A549 treated with CORT108297 at 1 μM for 4 hours (cell line): ENCODE data around the gene PEX11B. TPM values are rescaled to one million over a fixed set of nuclear protein-coding genes. Genes with fewer than 3 reads are reported as not detected.

ENCODE experiments used
- total RNA-seq: library from RNA; stranded (reverse); fragments of 200-300 nt; extraction: Qiagen RNA extraction; gene quantifications from 5 replicates; pipeline ENCODE4 v1.2.3, GENCODE V29; 2022

PEX11B gene, protein sequence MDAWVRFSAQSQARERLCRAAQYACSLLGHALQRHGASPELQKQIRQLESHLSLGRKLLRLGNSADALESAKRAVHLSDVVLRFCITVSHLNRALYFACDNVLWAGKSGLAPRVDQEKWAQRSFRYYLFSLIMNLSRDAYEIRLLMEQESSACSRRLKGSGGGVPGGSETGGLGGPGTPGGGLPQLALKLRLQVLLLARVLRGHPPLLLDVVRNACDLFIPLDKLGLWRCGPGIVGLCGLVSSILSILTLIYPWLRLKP
- 23.1 to 28.9 TPM (median 27.6 TPM) in 5 replicates for total RNA-seq

DNA sequence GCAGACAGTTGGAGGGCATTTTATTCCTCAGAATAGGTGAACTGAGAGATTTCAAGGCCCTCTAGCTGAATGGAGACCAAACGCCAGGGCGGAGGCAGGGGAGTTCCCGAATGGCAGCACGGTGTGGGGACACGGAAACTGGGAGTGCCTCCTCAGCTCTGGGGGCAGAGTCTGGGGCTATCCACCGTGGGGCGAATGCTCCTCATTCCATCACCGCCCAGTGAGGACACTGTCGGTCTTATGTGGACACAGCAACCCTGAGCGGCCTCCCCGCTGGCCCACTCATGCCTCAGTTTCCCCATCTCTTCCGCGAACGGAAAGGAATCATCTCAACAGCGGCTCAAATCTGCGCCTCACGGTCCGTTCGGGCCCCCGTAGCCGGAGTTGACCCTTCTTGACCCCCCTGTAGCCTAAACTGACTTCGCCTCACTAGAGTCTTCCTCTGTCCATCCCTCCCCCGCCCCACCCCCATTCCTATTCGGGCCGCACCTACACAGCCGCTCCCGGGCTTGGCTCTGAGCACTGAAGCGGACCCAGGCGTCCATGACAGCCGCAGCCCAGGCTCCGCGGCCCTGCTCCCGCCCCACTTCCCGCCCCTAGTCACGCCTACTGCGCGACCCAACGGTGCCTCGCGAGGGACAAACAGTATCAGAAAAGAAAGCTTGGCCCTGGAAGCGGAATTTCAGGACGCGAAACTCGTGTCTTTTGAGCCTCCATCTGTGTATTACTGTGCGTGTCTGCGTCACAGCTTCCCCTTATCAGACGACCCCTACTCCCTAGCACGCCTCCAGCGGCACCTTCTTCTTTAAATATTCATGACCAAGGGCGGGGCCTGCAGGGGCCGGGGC lies at the start of gene PEX11B:
Gene PEX11B (minus strand): TSS at position 574 of the 848 bp plus-strand sequence. CDS start 29 bp downstream, at position 545.

DNA sequence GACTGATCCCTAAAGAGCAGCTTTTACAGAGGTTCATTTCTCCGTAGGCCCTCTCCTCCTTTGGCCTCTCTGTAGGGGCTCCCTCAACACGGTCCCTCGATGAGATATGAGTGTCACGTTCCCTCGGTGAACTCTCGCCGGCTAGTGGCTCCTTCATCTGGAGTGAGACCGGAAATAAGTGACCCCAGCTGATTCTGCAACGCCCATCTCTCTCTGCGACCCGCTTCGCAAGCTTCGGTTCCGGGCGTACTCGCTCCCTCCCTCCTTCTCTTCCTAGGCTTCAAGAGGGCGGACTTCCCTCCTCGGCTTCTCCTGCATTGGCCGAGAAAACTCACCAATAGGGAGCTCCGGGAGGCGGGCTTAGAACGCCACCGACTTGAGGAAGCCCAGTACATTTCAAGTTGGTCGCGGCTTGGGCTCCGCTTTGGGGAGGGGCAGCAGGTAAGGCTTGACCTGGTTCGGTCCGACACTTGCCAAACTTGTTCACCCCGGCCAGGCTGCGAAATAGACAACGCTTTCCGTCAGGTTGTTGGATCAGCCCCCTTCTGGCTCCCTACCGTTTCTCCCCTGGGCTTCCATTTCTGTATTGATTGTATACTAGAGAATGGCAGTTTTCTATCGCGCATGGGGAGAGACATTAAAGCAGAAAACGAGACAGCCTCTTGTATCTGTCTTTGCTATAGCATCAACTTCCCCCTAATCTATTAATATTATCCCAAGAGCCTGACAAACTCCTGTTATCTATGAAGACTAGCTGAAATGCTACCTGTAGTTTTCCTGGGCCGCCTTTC lies 46.0 kb upstream of the PEX11B start, which contains the start of the genes ANKRD34A and POLR3GL:
Gene ANKRD34A (minus strand): TSS at position 248 of the 791 bp plus-strand sequence. CDS start 2,816 bp downstream, outside the sequence.
Gene POLR3GL (plus strand): TSS at position 363 of the 791 bp plus-strand sequence. CDS start 10,176 bp downstream, outside the sequence.

DNA sequence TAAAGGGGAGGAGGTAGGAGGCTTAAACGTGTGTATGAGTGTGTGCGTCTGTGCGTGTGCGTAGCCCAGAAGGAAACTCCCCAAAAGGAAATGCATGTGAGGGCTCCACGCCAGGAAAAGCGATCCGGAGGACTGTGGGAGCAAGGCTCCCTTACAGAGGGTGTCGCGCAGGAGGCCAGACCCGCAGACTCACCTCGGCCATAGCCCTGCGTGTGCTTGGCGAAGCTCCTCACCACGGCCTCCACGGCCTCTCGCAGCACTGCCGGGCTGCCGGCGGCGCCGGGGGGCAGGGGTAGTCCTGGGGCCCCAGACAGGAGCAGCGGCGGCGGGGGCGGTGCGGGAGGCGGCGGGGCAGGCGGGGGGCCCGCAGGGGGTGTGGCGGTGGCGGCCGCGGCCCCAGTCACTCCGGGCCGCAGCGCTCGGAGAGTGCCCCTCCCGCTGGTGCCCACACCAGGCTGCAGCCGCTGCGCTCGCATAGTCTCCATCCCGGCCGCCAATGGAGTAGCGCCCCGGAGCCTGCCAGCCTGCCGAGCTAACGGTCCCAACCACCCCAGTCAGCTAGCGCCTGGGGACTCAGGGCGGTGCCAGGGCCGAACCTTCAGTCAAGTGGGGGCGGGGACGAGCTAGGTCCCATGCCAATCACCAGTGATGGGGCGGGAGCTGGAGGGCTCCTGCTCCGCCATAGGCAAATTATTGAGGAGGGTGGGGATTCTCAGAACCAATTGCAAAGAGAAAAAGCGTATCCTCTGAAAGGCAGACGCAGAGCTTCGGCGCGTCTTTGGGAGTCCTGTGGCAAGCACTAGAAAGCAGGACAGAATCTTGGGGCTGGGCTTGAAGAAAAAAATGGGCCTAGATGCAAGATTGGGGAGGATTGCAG lies 39.2 kb upstream of the PEX11B start, which contains the start of gene LIX1L:
Gene LIX1L (minus strand): TSS at position 575 of the 877 bp plus-strand sequence. CDS start 90 bp downstream, at position 485.

DNA sequence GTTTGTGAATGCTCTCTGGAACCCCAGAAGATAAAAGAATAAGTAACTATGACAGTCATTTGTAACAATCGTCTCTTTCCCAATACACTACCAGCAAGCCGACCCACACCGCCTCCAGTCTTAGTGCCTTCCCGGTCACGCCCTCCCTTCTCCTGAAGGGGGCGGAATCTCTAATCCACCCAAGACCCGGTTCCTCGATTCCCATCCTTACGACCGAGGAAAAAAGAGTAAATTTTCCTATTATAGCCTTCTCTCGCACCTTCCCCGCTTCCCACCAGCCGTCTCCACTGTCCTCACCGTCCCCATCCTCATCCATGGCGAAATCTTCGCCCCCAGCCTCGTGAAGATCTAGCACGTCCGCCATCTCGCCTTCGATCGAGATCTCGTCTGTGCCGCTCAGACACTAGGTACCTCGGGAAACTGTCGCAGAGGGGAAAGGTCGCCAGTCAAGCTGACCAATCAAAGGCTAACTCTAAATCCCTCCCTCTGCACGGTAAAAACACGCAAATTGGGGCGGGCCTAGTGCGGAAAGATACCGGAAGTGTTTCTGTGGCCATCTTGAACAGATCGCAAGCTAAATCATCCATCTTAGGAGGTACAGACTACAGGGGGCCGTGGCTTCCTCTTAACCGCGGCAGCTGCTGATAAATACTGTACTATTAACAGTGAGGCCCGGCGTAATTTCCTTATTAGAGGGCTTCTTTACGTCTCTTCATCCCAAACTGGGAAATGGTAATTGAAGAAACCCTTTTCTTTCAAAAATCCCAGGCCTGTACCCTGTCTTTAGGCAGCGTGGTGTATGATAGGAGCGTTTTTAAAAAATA lies 8.8 kb upstream of the PEX11B start, which contains the start of gene RBM8A:
Gene RBM8A (minus strand): TSS at position 422 of the 824 bp plus-strand sequence. CDS start 58 bp downstream, at position 364.

DNA sequence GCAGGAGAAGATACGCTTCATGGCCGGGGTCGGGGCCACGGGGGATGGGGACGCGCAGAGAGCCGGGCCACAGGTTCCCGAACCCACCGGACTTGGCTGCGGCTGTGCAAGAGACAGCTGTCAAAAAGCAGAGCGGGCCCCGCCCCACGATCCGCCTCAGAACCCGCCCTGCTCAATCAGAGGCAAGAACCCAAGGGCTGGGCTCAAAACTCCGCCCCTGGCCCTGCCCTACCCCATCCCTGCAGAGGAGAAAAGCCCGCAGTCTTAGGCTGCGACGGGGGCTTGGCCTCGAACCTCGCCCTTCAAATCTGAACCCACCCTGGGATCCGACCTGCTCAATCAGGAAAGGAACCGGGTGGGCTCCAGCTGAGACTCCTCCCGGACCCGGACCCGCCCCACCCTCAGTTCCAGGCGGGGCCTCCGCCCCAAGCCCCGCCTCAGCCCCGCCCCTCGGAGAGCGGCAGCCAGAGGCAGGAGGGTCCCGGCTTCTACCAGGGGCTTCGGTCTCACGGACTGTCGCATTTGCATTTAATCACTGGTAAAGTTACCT lies 32.7 kb downstream of the PEX11B start, which contains the start of gene ANKRD35:
Gene ANKRD35 (minus strand): TSS at position 129 of the 550 bp plus-strand sequence. CDS start 108 bp downstream, at position 21.

Other genes starting within 250 kb of the PEX11B start
- gene PDZK1, start 211.3 kb downstream of the PEX11B start, total RNA-seq, result 0.66 to 0.99 TPM (median 0.77 TPM) in 5 replicates
- gene CD160, start 199.2 kb downstream of the PEX11B start, total RNA-seq, result not detected in 5 replicates
- gene RNF115, start 94.6 kb downstream of the PEX11B start, total RNA-seq, result 9.8 to 11.3 TPM (median 10.7 TPM) in 5 replicates
- gene POLR3C, start 94.5 kb downstream of the PEX11B start, total RNA-seq, result 32.7 to 37.1 TPM (median 34.8 TPM) in 5 replicates
- 5.5 to 6.8 TPM (median 6.2 TPM) in 5 replicates for gene NUDT17, start 73.1 kb downstream of the PEX11B start, total RNA-seq
- gene PIAS3, start 59.6 kb downstream of the PEX11B start, total RNA-seq, result 24.2 to 34.2 TPM (median 29.6 TPM) in 5 replicates
- not detected in 5 replicates for gene ANKRD35, start 32.9 kb downstream of the PEX11B start, total RNA-seq
- 0.34 to 0.70 TPM (median 0.58 TPM) in 5 replicates for gene ITGA10, start 8.7 kb downstream of the PEX11B start, total RNA-seq
- 191 to 243 TPM (median 201 TPM) in 5 replicates for gene RBM8A, start 8.8 kb upstream of the PEX11B start, total RNA-seq
- gene LIX1L, start 39.3 kb upstream of the PEX11B start, total RNA-seq, result 8.6 to 11.1 TPM (median 9.3 TPM) in 5 replicates
- gene ANKRD34A, start 45.9 kb upstream of the PEX11B start, total RNA-seq, result 0.10 to 0.23 TPM (median 0.16 TPM) in 5 replicates
- 9.2 to 11.6 TPM (median 10.5 TPM) in 5 replicates for gene POLR3GL, start 46.0 kb upstream of the PEX11B start, total RNA-seq
- gene TXNIP, start 77.9 kb upstream of the PEX11B start, total RNA-seq, result 0.08 to 0.30 TPM (median 0.15 TPM) in 5 replicates
- not detected in 5 replicates for gene HJV, start 103.0 kb upstream of the PEX11B start, total RNA-seq
- 0.46 to 0.75 TPM (median 0.57 TPM) in 5 replicates for gene NBPF10, start 226.1 kb upstream of the PEX11B start, total RNA-seq